IPS-20b (cell line): ENCODE measurements around the gene PLEKHA7.

Source experiments
- H3K27ac ChIP-seq: one replicate; pipeline ENCODE4 v1.5.1; 2013; ENCODE audit warnings: low read length
- H3K27me3 ChIP-seq: 2 replicates; pipeline ENCODE4 v1.6.1; 2013; ENCODE audit warnings: mild to moderate bottlenecking, low read length, inconsistent platforms; ENCODE audit not compliant: insufficient read depth
- H3K36me3 ChIP-seq: 2 replicates; pipeline ENCODE4 v1.6.1; 2013; ENCODE audit warnings: low read depth, mild to moderate bottlenecking, inconsistent platforms, low read length, moderate library complexity; ENCODE audit not compliant: insufficient read depth
- H3K4me1 ChIP-seq: 2 replicates; pipeline ENCODE4 v1.6.1; 2013; ENCODE audit warnings: mild to moderate bottlenecking, control low read depth, inconsistent platforms, low read length, moderate library complexity; ENCODE audit not compliant: insufficient read depth
- H3K4me3 ChIP-seq: 2 replicates; pipeline ENCODE4 v1.5.1; 2013; ENCODE audit warnings: mild to moderate bottlenecking, low read length, inconsistent platforms
- H3K9ac ChIP-seq: 2 replicates; pipeline ENCODE4 v1.6.1; 2013; ENCODE audit warnings: low read depth, mild to moderate bottlenecking, inconsistent platforms, low read length, moderate library complexity
- H3K9me3 ChIP-seq: 2 replicates; pipeline ENCODE4 v1.6.1; 2013; ENCODE audit warnings: mild to moderate bottlenecking, low read depth, low read length, inconsistent platforms; ENCODE audit not compliant: insufficient read depth

PLEKHA7 gene

DNA sequence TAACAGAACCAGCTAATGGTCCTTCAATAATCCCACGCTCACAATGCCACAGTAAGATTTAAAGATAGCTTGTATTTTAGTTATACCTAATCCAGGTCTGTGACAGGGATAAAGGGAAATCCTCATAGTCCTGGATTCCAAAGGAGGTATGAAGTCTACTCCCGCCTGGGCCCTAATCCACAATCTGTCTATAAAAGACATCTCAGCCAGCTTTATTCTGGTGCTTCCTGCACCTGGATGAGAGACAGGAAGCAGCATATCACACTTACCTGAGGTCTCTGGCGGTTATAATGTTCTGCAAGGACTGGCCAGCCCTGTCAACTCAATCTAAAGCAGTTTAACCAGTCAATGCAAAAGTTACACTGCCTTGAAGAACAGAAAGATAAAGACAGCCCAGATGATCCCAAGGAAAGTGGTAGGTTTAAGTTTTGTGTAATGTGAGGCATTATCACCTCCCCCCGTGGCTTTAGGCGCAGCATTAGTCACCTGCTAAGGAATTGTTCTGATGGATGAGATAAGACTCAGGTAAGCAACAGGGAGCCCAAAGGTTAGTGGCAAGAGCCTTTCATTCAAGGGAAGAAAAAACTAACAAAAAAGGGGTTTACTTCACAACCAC, 57.6 kb downstream of the PLEKHA7 start:
- H3K27ac ChIP-seq: no peak overlapping the region
- H3K9ac ChIP-seq: no peak overlapping the region
- H3K27me3 ChIP-seq: no peaks in the 10 kb centered on the region
- no peaks in the 10 kb centered on the region for H3K9me3 ChIP-seq
- H3K36me3 ChIP-seq: no peaks in the 10 kb centered on the region
- peaks cover 26% of the 10 kb centered on the region for H3K4me1 ChIP-seq
- no peak overlapping the region; the same call in 1 of the 2 replicates for H3K4me3 ChIP-seq

DNA sequence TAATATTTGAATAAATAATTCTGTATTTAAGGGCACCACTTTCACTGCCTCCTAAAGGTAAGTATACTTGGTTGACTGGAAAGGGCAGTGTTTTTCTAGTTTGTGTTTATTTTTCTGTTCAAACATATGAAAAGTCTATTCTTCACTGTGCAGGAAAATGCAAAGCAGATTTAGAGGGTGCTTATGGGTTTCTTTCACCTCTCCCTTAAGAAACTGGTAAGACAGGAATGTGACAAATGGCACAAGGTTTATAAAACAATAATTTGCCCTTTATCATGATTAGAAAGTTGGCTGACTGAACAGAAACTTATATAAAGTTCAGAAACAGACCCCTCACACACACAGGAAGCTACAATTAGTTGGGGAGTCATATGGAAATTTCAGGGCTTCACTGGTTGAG, 60.6 kb downstream of the PLEKHA7 start:
- no peak overlapping the region for H3K4me3 ChIP-seq
- H3K4me1 ChIP-seq: peaks cover 18% of the 10 kb centered on the region
- H3K9me3 ChIP-seq: no peaks in the 10 kb centered on the region
- no peak overlapping the region for H3K27ac ChIP-seq
- no peaks in the 10 kb centered on the region for H3K27me3 ChIP-seq
- no peaks in the 10 kb centered on the region for H3K36me3 ChIP-seq
- no peak overlapping the region for H3K9ac ChIP-seq

GRCh38 chr11:16946477-16947282, 67.5 kb downstream of the PLEKHA7 start:
- no peaks in the 10 kb centered on the region for H3K9me3 ChIP-seq
- H3K27me3 ChIP-seq: no peaks in the 10 kb centered on the region
- peak overlapping the region; percentile 31; the same call in 1 of the 2 replicates for H3K9ac ChIP-seq
- no peak overlapping the region for H3K27ac ChIP-seq
- peaks cover 21% of the 10 kb centered on the region; the same call in 1 of the 2 replicates for H3K4me1 ChIP-seq
- H3K36me3 ChIP-seq: no peaks in the 10 kb centered on the region
- no peak overlapping the region for H3K4me3 ChIP-seq

- Histone ChIP-seq H3K27me3 (no peaks in the 10 kb centered on the region), H3K9ac (peak overlapping the region; percentile 31; the same call in 1 of the 2 replicates), H3K36me3 (no peaks in the 10 kb centered on the region), H3K27ac (no peak overlapping the region), H3K4me1 (peaks cover 21% of the 10 kb centered on the region; the same call in 1 of the 2 replicates), H3K9me3 (no peaks in the 10 kb centered on the region), H3K4me3 (no peak overlapping the region)
Measured at GRCh38 chr11:16945671-16946469, 68.3 kb downstream of the PLEKHA7 start.

DNA sequence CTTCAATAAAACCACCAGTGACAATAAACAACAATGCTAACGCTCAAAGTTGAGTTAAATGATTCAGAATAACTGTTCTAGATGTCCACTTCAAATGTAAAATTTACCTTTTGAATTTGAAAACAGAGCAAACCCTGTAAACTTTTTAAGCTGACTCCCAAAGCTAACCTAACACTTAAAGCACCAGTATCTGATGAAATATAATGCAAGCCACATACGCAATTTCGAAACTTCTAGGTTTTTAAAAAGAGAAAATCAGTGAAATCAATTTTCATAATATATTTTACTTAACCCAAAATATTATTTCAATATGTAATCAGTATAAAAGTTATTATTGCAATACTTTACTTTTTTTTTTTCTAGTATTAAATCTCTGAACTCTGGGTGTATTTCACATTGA, 71.3 kb downstream of the PLEKHA7 start:
- Histone ChIP-seq H3K27me3 (no peaks in the 10 kb centered on the region), H3K36me3 (no peaks in the 10 kb centered on the region), H3K9ac (peak overlapping the region; percentile 2; the same call in 1 of the 2 replicates), H3K4me3 (no peak overlapping the region), H3K4me1 (peaks cover 16% of the 10 kb centered on the region; the same call in 1 of the 2 replicates), H3K9me3 (no peaks in the 10 kb centered on the region), H3K27ac (no peak overlapping the region)

GRCh38 chr11:16942342-16942741, 71.9 kb downstream of the PLEKHA7 start:
- Histone ChIP-seq H3K4me1 (peaks cover 16% of the 10 kb centered on the region; the same call in 1 of the 2 replicates), H3K9me3 (no peaks in the 10 kb centered on the region), H3K4me3 (no peak overlapping the region), H3K36me3 (no peaks in the 10 kb centered on the region), H3K27ac (no peak overlapping the region), H3K27me3 (no peaks in the 10 kb centered on the region), H3K9ac (peak overlapping the region; percentile 2; the same call in 1 of the 2 replicates)

- H3K27ac ChIP-seq: no peak overlapping the region
- no peak overlapping the region for H3K4me3 ChIP-seq
- H3K9ac ChIP-seq: no peak overlapping the region
- H3K4me1 ChIP-seq: peaks cover 16% of the 10 kb centered on the region; the same call in 1 of the 2 replicates
- no peaks in the 10 kb centered on the region for H3K9me3 ChIP-seq
- H3K27me3 ChIP-seq: no peaks in the 10 kb centered on the region
- no peaks in the 10 kb centered on the region for H3K36me3 ChIP-seq
Measured at GRCh38 chr11:16941935-16942334, 72.3 kb downstream of the PLEKHA7 start.

DNA sequence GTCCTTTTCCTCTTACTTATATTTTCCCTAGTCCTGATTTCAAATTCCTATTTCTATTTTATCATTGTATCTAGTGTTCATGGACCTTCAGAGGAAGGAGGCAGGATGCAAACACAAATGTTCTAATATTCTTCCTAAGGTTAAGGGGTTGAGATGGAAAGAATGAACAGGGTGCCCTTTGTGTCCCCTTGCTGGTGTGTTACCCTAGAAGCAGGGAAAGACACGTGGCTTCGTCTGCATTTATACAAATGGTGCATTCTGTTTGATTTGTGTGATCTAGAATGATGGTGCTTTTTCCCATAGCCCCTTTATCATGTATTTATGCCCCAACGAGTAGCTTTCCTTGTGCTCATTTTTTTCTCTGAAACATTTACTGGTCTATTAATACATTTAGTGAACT, 76.2 kb downstream of the PLEKHA7 start:
- Histone ChIP-seq H3K9ac (no peak overlapping the region), H3K36me3 (no peaks in the 10 kb centered on the region), H3K9me3 (no peaks in the 10 kb centered on the region), H3K4me3 (no peak overlapping the region), H3K27ac (no peak overlapping the region), H3K27me3 (no peaks in the 10 kb centered on the region), H3K4me1 (peaks cover 5% of the 10 kb centered on the region; the same call in 1 of the 2 replicates)

DNA sequence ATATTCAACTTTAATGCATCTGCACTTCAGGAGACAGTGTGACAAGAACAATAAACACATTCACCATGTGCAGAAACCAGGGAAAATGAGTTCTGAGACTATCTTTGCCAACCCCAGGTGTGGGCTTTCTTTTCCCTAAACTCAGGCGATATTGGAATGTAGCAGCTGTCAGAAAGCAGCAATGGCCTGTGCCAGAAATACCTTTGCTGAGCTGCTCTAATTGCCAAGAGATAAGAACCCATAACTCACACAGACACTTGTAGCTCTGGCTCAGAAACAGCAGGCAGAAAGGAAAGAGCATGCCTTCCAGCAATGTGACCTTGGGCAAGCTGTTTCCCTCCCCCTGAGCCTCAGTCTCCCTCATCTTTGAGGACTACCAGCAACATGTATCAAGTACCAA, 77.6 kb downstream of the PLEKHA7 start:
- no peaks in the 10 kb centered on the region for H3K27me3 ChIP-seq
- no peak overlapping the region for H3K27ac ChIP-seq
- no peak overlapping the region for H3K9ac ChIP-seq
- no peaks in the 10 kb centered on the region for H3K36me3 ChIP-seq
- H3K4me3 ChIP-seq: no peak overlapping the region
- peaks cover 2% of the 10 kb centered on the region; the same call in 1 of the 2 replicates for H3K4me1 ChIP-seq
- no peaks in the 10 kb centered on the region for H3K9me3 ChIP-seq

DNA sequence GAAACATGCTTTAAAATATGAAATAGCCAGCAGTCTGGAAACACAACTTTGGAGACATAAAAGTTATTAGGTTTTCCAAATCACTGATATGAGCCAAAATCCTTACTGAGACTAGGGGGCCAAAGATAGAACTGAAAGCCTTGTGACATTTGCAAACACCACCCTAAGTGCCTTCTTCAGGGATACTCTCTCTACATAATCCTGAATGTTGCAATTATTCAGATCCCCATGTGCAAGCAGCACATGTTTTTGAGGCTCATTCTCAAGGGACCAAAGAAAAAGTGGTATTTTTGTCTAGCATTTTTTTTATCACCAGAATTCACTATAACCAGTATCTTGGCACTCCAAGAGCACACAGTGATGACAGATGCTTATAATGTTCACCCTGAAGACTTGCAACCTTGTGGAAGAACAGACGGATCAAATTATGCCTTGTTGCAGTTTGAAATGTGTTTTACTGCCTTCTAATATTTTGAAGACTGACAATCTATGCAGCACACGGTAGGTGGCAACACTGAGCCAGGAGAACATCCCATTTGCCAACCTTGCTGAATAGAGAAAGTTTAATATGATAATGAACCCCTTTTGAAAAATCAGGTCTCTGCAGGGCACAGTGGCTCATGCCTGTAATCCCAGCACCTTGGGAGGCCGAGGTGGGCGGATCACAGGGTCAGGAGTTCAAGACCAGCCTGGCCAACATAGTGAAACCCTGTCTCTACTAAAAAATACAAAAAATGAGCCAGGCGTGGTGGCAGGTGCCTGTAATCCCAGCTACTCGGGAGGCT, 78.5 kb downstream of the PLEKHA7 start:
- Histone ChIP-seq H3K9me3 (no peaks in the 10 kb centered on the region), H3K27me3 (no peaks in the 10 kb centered on the region), H3K4me1 (peaks cover 2% of the 10 kb centered on the region; the same call in 1 of the 2 replicates), H3K4me3 (no peak overlapping the region), H3K9ac (no peak overlapping the region), H3K36me3 (no peaks in the 10 kb centered on the region), H3K27ac (no peak overlapping the region)
